Body of pancreas (tissue), 4 donors: ENCODE results near the gene CCSER1. TPM values are rescaled to one million over a fixed set of nuclear protein-coding genes. Genes with fewer than 3 reads are reported as not detected.
A peak's percentile ranks its signal among the peaks of the same experiment; 100 is the strongest.
"Not testable (repeated sequence)": the region's sequence is repeated elsewhere in the genome, so short reads cannot be mapped to it uniquely, and the experiment has no call there.

Source experiments
- ATAC-seq: fragments of 150-250 bp; one replicate; pipeline ENCODE4 v1.9.1; 2016
- DNase-seq, 4 donors: peaks; one replicate each; pipeline ENCODE4 v3.0.0-alpha.2; 2019
- H3K27ac ChIP-seq, 4 donors: fragments of 200-600 bp; sonication (generic); 1 replicate in 3 of 4; 2 replicates in 1 of 4; pipeline versions ENCODE4 v1.5.1 to v1.6.1; 2016 to 2019; ENCODE audit warnings: mild to moderate bottlenecking in 1 of 4, mixed read lengths in 1 of 4, moderate library complexity in 1 of 4
- H3K27me3 ChIP-seq, 2 donors: fragments of 200-600 bp; sonication (generic); one replicate each; pipeline ENCODE4 v1.6.0; 2016; ENCODE audit warnings: mild to moderate bottlenecking in 1 of 2
- H3K36me3 ChIP-seq, 2 donors: fragments of 200-600 bp; sonication (generic); replicated peaks in 1 of 2; 2 replicates each; pipeline ENCODE4 v1.5.1; 2016; ENCODE audit warnings: low read depth in 2 of 2; ENCODE audit not compliant: insufficient read depth in 1 of 2
- H3K4me1 ChIP-seq: fragments of 200-600 bp; sonication (generic); one replicate; pipeline ENCODE4 v1.6.0; 2016
- H3K4me3 ChIP-seq, 2 donors: fragments of 200-600 bp; sonication (generic); 1 replicate in 1 of 2; 2 replicates in 1 of 2; pipeline ENCODE4 v1.5.1; 2016 to 2019
- H3K9me3 ChIP-seq, 3 donors: fragments of 200-600 bp; sonication (generic); 1 replicate in 2 of 3; 2 replicates in 1 of 3; pipeline ENCODE4 v1.5.1; 2016
- CTCF ChIP-seq, 7 experiments: fragments of 450-650 bp in 4 of 7; fragments of 200-600 bp in 3 of 7; sonication (generic) in 3 of 7; IDR thresholded peaks; one replicate each; pipeline ENCODE4 v1.5.1; 2016 to 2019; ENCODE audit warnings: antibody characterized with exemption in 7 of 7
- POLR2A ChIP-seq, 3 donors: fragments of 450-650 bp; IDR thresholded peaks; one replicate each; pipeline ENCODE4 v1.6.1; 2016; ENCODE audit warnings: antibody characterized with exemption in 3 of 3, mild to moderate bottlenecking in 2 of 3
- WGBS, 2 donors: methylation state at CpG; one replicate each; pipeline ENCODE4 v1.1.5; 2017; 5-methylcytosine and 5-hydroxymethylcytosine counted together
- intact Hi-C: fragments of 100-400 bp; cut with DNase I; formaldehyde crosslinking; loops from one replicate; pipeline ENCODE4 v1.15.1; 2023
- total RNA-seq, 2 donors: library from RNA; depleted of rRNA; stranded (reverse); fragments of >200 nt; gene quantifications; one replicate each; pipeline ENCODE4 v1.1.0, GENCODE V29; 2016

Gene CCSER1
- total RNA-seq, 2 donors from 2014 or later = 13.2 to 14.5 TPM

GRCh38 chr4:91304292-91304691 lies 1177.1 kb downstream of the CCSER1 start:
- intact Hi-C loops = no loop called here
- Histone ChIP-seq H3K27me3 (no peaks in the 10 kb centered on the region), H3K9me3 (no peaks in the 10 kb centered on the region), H3K36me3 (no peaks in the 10 kb centered on the region), H3K27ac (no peak overlapping the region), H3K4me1 (no peaks in the 10 kb centered on the region), H3K4me3 (no peak overlapping the region)
- 85 to 89% methylated on average over 3 of the region's 3 CpGs for WGBS, 2 donors
- ATAC-seq (no peak), DNase-seq (no peak)
- TF ChIP-seq CTCF (IDR thresholded peaks at IDR 0.05) (no peak), POLR2A (IDR thresholded peaks at IDR 0.05) (no peak)

- DNase-seq = no peak
- H3K27ac ChIP-seq = no peak overlapping the region
- no peak for ATAC-seq
- no peaks in the 10 kb centered on the region for H3K4me1 ChIP-seq
- H3K4me3 ChIP-seq = no peak overlapping the region
- H3K27me3 ChIP-seq = no peaks in the 10 kb centered on the region
- intact Hi-C loops = no loop called here
- no peaks in the 10 kb centered on the region for H3K36me3 ChIP-seq
- no peaks in the 10 kb centered on the region for H3K9me3 ChIP-seq
- TF ChIP-seq POLR2A (IDR thresholded peaks at IDR 0.05) (no peak), CTCF (IDR thresholded peaks at IDR 0.05) (no peak)
- WGBS, 2 donors = 76 to 87% methylated on average over 4 of the region's 4 CpGs
Measured at GRCh38 chr4:91317434-91317833, 1190.2 kb downstream of the CCSER1 start.

- 89 to 93% methylated on average over 4 of the region's 4 CpGs for WGBS, 2 donors
- TF ChIP-seq POLR2A (IDR thresholded peaks at IDR 0.05) (no peak), CTCF (IDR thresholded peaks at IDR 0.05) (no peak)
- H3K36me3 ChIP-seq = no peaks in the 10 kb centered on the region
- no peaks in the 10 kb centered on the region for H3K27me3 ChIP-seq
- ATAC-seq (no peak), DNase-seq (no peak)
- H3K9me3 ChIP-seq = no peaks in the 10 kb centered on the region
- no peak overlapping the region for H3K27ac ChIP-seq
- no peaks in the 10 kb centered on the region for H3K4me1 ChIP-seq
- intact Hi-C loops = no loop called here
- H3K4me3 ChIP-seq = no peak overlapping the region
Measured at GRCh38 chr4:91319556-91320268, 1192.5 kb downstream of the CCSER1 start.

- TF ChIP-seq POLR2A (IDR thresholded peaks at IDR 0.05) = no peak
- TF ChIP-seq CTCF (IDR thresholded peaks at IDR 0.05) = no peak
- intact Hi-C loops = no loop called here
- no peaks in the 10 kb centered on the region for H3K4me1 ChIP-seq
- no peaks in the 10 kb centered on the region for H3K27me3 ChIP-seq
- no peaks in the 10 kb centered on the region for H3K36me3 ChIP-seq
- no peak for DNase-seq
- H3K4me3 ChIP-seq = no peak overlapping the region
- H3K27ac ChIP-seq = no peak overlapping the region
- no peaks in the 10 kb centered on the region for H3K9me3 ChIP-seq
- 81 to 89% methylated on average over 1 of the region's 1 CpG for WGBS, 2 donors
- ATAC-seq = no peak
Measured at GRCh38 chr4:91322961-91323360, 1195.8 kb downstream of the CCSER1 start.

GRCh38 chr4:91325495-91325894 lies 1198.3 kb downstream of the CCSER1 start:
- Histone ChIP-seq H3K27me3 (no peaks in the 10 kb centered on the region), H3K4me1 (no peaks in the 10 kb centered on the region), H3K4me3 (no peak overlapping the region), H3K9me3 (no peaks in the 10 kb centered on the region), H3K27ac (no peak overlapping the region), H3K36me3 (no peaks in the 10 kb centered on the region)
- intact Hi-C loops = no loop called here
- no peak for TF ChIP-seq POLR2A (IDR thresholded peaks at IDR 0.05)
- TF ChIP-seq CTCF (IDR thresholded peaks at IDR 0.05) = no peak
- ATAC-seq = peak; percentile 65
- peak; percentile 26 to 68 (median 50) for DNase-seq
- 0 to 8% methylated on average over 1 of the region's 1 CpG for WGBS, 2 donors

- H3K9me3 ChIP-seq, H3K36me3 ChIP-seq, intact Hi-C loops, H3K4me3 ChIP-seq, H3K27ac ChIP-seq, ATAC-seq, DNase-seq, H3K27me3 ChIP-seq, H3K4me1 ChIP-seq: not testable (repeated sequence)
- 90 to 91% methylated on average over 2 of the region's 2 CpGs for WGBS, 2 donors
Measured at GRCh38 chr4:91326167-91326566, 1199.0 kb downstream of the CCSER1 start.
